ENCODE measurements around the gene SNX30. TPM values are rescaled to one million over a fixed set of nuclear protein-coding genes. Genes with fewer than 3 reads are reported as not detected.

Gene SNX30
- total and polyA plus RNA-seq, 2 experiments from 2014 or later: 8.5 to 26.7 TPM

- Histone ChIP-seq H3K27ac (no peak overlapping the region), H3K4me1 (ENCODE audit: insufficient read depth) (no peaks in the 10 kb centered on the region), H4K20me1 (ENCODE audit: insufficient read depth) (no peaks in the 10 kb centered on the region), H3K36me3 (ENCODE audit: low read depth) (no peaks in the 10 kb centered on the region), H2AFZ (no peak overlapping the region), H3K4me2 (ENCODE audit: unreplicated experiment) (no peak overlapping the region), H3K4me3 (no peak overlapping the region), H3K9ac (no peak overlapping the region), H3K9me3 (ENCODE audit: low read depth) (no peaks in the 10 kb centered on the region), H3K27me3 (replicated peaks; ENCODE audit: insufficient read depth) (no peaks in the 10 kb centered on the region), H3F3A (ENCODE audit: insufficient read depth) (0 out of 2 replicates have a peak, but pooled peaks cover 2% of the 10 kb centered on the region), H3K9me2 (ENCODE audit: insufficient read depth) (no peaks in the 10 kb centered on the region), H3K79me2 (ENCODE audit: insufficient read depth) (no peaks in the 10 kb centered on the region)
- DNase-seq: no peak
- 65 to 70% methylated on average over 4 of the region's 4 CpGs for WGBS, 2 experiments (ENCODE audit: low coverage in 1 of 2, low lambda C conversion rate in 2 of 2, missing lambda C conversion rate in 2 of 2)
- TF ChIP-seq EZH2phosphoT487 (IDR thresholded peaks at IDR 0.05; ENCODE audit: insufficient read depth, low read depth) (no peak), EZH2 (IDR thresholded peaks at IDR 0.05; ENCODE audit: insufficient read depth, poor library complexity, severe bottlenecking) (no peak)
- in situ Hi-C loops (cut with MboI): no loop called here
Measured at GRCh38 chr9:112744177-112744576, 6.4 kb upstream of the SNX30 start.

GRCh38 chr9:112747094-112747493 is 3.5 kb upstream of the SNX30 start:
- H3K4me2 ChIP-seq (ENCODE audit: unreplicated experiment): no peak overlapping the region
- no peaks in the 10 kb centered on the region for H3K9me2 ChIP-seq (ENCODE audit: insufficient read depth)
- H3K4me1 ChIP-seq (ENCODE audit: insufficient read depth): peaks cover 3% of the 10 kb centered on the region
- H3K27ac ChIP-seq: no peak overlapping the region
- H3F3A ChIP-seq (ENCODE audit: insufficient read depth): peaks cover 11% of the 10 kb centered on the region
- no peaks in the 10 kb centered on the region for H3K9me3 ChIP-seq (ENCODE audit: low read depth)
- H3K79me2 ChIP-seq (ENCODE audit: insufficient read depth): peaks cover 12% of the 10 kb centered on the region
- no peaks in the 10 kb centered on the region for H3K27me3 ChIP-seq (replicated peaks; ENCODE audit: insufficient read depth)
- H3K4me3 ChIP-seq: no peak overlapping the region
- H3K36me3 ChIP-seq (ENCODE audit: low read depth): no peaks in the 10 kb centered on the region
- in situ Hi-C loops (cut with MboI): no loop called here
- TF ChIP-seq EZH2phosphoT487 (IDR thresholded peaks at IDR 0.05; ENCODE audit: insufficient read depth, low read depth) (no peak), EZH2 (IDR thresholded peaks at IDR 0.05; ENCODE audit: insufficient read depth, poor library complexity, severe bottlenecking) (no peak)
- WGBS, 2 experiments (ENCODE audit: low coverage in 1 of 2, low lambda C conversion rate in 2 of 2, missing lambda C conversion rate in 2 of 2): 80 to 84% methylated on average over 7 of the region's 7 CpGs
- no peak for DNase-seq
- no peak overlapping the region for H3K9ac ChIP-seq
- no peak overlapping the region for H2AFZ ChIP-seq
- H4K20me1 ChIP-seq (ENCODE audit: insufficient read depth): no peaks in the 10 kb centered on the region

GRCh38 chr9:112750764-112751055 is 150 bp downstream of the SNX30 start:
- Histone ChIP-seq H3K9me3 (ENCODE audit: low read depth) (no peaks in the 10 kb centered on the region), H3K27me3 (replicated peaks; ENCODE audit: insufficient read depth) (no peaks in the 10 kb centered on the region), H3K9ac (peak overlapping the region; percentile 84), H3K9me2 (ENCODE audit: insufficient read depth) (no peaks in the 10 kb centered on the region), H4K20me1 (ENCODE audit: insufficient read depth) (no peaks in the 10 kb centered on the region), H3K79me2 (ENCODE audit: insufficient read depth) (peaks cover 33% of the 10 kb centered on the region), H3K36me3 (ENCODE audit: low read depth) (no peaks in the 10 kb centered on the region), H3F3A (ENCODE audit: insufficient read depth) (peaks cover 46% of the 10 kb centered on the region), H3K4me3 (peak overlapping the region; percentile 86), H2AFZ (peak overlapping the region; percentile 70), H3K27ac (peak overlapping the region; percentile 84), H3K4me1 (ENCODE audit: insufficient read depth) (peaks cover 38% of the 10 kb centered on the region), H3K4me2 (ENCODE audit: unreplicated experiment) (peak overlapping the region; percentile 82)
- in situ Hi-C loops (cut with MboI): no loop called here
- 0% methylated on average over 8 to 20 of the region's 50 CpGs for WGBS, 2 experiments (ENCODE audit: low coverage in 1 of 2, low lambda C conversion rate in 2 of 2, missing lambda C conversion rate in 2 of 2)
- no peak for TF ChIP-seq EZH2phosphoT487 (IDR thresholded peaks at IDR 0.05; ENCODE audit: insufficient read depth, low read depth)
- no peak for TF ChIP-seq EZH2 (IDR thresholded peaks at IDR 0.05; ENCODE audit: insufficient read depth, poor library complexity, severe bottlenecking)
- DNase-seq: no peak

GRCh38 chr9:112751056-112751795 is 666 bp downstream of the SNX30 start:
- Histone ChIP-seq H3K9ac (peak overlapping the region; percentile 84), H4K20me1 (ENCODE audit: insufficient read depth) (no peaks in the 10 kb centered on the region), H3K27me3 (replicated peaks; ENCODE audit: insufficient read depth) (no peaks in the 10 kb centered on the region), H3F3A (ENCODE audit: insufficient read depth) (peaks cover 51% of the 10 kb centered on the region), H3K9me3 (ENCODE audit: low read depth) (no peaks in the 10 kb centered on the region), H3K4me3 (peak overlapping the region; percentile 86), H3K79me2 (ENCODE audit: insufficient read depth) (peaks cover 38% of the 10 kb centered on the region), H3K9me2 (ENCODE audit: insufficient read depth) (no peaks in the 10 kb centered on the region), H2AFZ (peak overlapping the region; percentile 70), H3K4me1 (ENCODE audit: insufficient read depth) (peaks cover 43% of the 10 kb centered on the region), H3K36me3 (ENCODE audit: low read depth) (no peaks in the 10 kb centered on the region), H3K4me2 (ENCODE audit: unreplicated experiment) (peak overlapping the region; percentile 82), H3K27ac (peak overlapping the region; percentile 84)
- TF ChIP-seq EZH2phosphoT487 (IDR thresholded peaks at IDR 0.05; ENCODE audit: insufficient read depth, low read depth) (no peak), EZH2 (IDR thresholded peaks at IDR 0.05; ENCODE audit: insufficient read depth, poor library complexity, severe bottlenecking) (no peak)
- DNase-seq: peak; percentile 77
- in situ Hi-C loops (cut with MboI): no loop called here
- 2 to 3% methylated on average over 36 to 39 of the region's 49 CpGs for WGBS, 2 experiments (ENCODE audit: low coverage in 1 of 2, low lambda C conversion rate in 2 of 2, missing lambda C conversion rate in 2 of 2)
